ENCODE measurements around the gene SLC9C2.
"Not testable (repeated sequence)": the region's sequence is repeated elsewhere in the genome, so short reads cannot be mapped to it uniquely, and the experiment has no call there.

Gene SLC9C2

DNA sequence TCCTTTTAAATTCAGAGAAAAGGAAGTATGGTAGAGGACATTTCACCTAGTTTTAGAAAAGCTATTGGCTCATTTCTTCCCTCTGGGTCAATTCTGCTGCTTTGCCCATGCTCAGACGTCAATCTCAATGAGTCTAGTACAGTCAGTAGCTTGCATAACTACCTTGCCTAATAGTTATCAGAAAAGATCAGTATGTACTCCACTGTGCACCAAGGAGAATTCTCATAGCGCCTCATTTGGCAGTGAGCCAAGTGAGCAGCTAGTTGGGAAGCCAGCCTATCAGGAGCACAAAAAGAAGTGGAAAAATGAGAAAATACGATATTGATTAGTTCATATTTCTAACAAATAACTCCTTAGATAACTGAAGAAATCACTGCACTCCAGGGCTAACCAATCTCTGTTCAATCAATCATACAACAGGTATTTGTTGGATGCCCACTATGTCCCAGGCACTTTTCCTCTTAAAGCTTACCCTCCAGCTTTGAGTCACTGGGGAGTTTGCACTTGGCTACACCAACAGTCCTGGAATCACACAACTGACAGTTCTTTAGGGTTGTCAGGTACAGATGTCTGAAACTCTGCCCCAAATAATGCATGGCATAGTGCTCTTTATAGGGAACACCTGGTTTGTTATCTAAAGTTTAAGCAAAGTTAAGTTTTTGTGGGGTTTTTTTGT is 75.6 kb downstream of the SLC9C2 start:
- DNase-seq: no peak

DNA sequence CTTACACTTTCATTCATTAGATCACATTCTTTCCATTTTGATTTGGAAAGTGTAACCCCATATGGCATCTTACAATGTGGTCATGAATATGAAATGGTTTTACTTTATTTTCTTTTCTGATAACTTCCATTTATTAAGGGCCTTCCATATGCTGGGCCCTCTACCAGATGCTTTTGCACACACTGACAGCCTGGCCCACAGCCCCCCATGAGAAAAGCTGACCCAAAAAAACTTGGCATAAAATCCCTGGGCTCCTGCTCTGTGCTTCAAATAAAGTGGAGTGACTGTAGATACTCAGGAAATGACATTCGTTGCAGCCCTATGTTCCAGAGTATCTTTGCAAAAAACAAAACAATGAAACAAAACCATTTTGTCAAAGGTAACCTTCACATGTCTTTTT is 76.9 kb downstream of the SLC9C2 start:
- no peak for DNase-seq

DNA sequence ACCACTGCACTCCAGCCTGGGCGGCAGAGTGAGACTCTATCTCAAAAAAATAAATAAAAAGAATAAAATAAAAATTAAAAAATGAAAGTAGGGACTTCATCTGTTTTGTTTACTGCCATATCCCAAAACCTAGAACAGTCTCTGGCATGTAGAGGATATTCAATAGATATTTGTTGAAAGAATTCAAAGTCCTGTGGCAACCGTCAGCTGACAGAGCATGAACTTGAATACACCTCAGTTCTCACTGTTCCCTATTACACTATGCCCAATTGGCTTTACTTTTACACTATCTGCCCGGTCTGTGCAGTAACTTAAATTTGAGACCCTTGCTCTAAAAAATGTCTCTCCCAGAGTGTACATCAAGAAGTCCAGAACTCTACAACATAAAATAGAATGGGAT is 79.5 kb downstream of the SLC9C2 start:
- no peak for DNase-seq

DNA sequence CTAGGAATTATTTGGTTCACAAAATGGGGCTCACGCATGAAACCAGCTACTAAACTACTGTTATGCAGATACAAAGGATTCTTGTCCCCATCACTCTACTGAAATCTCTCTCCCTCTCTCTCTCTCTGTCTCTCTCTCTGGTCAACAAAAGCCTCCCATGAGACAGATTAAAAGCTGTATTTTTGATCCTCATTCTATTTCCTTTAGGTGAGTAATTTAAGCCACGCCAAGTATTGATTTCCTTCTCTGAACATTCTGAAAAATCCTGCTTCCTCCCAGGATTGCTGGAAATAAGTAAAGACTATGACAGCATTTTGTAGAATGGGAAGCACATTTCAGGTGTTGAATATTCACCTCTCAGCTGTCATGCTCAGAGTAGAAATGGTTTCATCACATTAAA is 82.1 kb downstream of the SLC9C2 start:
- DNase-seq: no peak

DNA sequence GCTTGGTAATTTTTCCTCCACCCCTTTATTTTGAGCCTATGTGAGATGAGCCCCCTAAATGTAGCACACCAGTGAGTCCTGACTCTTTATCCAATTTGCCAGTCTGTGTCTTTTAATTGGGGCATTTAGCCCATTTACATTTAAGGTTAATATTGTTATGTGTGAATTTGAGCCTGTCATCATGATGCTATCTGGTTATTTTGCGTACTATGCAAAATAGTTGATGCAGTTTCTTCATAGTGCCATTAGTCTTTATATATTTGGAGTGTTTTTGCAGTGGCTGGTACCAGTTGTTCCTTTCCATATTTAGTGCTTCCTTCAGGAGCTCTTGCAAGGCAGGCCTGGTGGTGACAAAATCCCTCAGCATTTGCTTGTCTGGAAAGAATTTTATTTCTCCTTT is 88.4 kb downstream of the SLC9C2 start:
- not testable (repeated sequence) for DNase-seq

DNA sequence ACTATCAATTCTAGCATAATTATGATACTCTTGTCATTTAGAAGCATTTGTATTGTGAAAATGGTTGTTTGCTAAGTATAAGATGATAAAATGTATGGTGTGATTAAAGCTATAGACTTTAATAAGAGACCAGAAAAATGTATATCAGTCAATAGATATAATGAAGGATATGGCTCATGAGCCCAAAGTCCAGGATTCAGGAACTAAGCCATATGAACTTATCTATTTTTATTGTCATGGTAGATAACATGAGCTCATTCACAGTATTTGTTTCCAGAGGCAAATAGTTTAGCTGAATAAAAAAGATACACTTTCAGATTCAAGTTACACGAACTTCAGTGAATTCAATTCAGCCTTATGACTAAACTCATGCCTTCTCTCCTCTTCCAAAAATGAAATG is 93.1 kb downstream of the SLC9C2 start:
- no peak for DNase-seq

DNA sequence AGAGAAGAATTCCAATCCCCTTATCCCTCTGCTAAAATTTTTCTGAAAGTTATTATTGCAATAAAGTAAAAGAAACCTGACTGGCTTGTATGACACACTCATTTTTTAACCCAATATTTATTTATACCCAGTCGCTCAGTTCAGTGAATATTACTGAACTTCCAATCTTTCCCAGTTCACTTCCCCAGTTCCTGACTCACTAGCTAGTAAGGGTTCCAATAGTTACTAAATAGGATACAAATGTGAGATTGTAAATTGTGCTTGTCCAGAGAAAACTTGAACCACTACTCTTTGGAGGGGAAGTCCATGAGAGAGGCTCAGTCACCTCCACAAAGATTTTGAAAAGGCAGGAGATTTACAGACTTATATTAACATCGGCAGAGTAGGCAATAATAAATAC is 94.3 kb downstream of the SLC9C2 start:
- DNase-seq: no peak

DNA sequence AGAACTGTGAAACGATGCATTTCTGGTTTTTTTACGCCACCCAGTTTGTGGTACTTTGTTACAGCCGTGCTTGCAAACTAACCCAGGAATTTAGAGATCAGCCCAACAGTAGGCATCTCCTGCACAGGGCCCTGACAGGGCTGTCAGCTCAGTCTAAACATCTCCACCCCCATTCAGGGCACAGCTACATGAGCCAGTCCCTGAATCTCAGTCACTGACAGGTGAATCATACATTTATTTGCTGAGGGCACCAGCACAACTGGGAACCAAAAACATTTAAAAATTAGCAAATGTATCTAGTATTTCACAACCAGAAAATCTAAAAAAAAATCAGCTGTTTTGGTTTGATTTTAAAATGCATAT is 95.0 kb downstream of the SLC9C2 start:
- DNase-seq: no peak

DNA sequence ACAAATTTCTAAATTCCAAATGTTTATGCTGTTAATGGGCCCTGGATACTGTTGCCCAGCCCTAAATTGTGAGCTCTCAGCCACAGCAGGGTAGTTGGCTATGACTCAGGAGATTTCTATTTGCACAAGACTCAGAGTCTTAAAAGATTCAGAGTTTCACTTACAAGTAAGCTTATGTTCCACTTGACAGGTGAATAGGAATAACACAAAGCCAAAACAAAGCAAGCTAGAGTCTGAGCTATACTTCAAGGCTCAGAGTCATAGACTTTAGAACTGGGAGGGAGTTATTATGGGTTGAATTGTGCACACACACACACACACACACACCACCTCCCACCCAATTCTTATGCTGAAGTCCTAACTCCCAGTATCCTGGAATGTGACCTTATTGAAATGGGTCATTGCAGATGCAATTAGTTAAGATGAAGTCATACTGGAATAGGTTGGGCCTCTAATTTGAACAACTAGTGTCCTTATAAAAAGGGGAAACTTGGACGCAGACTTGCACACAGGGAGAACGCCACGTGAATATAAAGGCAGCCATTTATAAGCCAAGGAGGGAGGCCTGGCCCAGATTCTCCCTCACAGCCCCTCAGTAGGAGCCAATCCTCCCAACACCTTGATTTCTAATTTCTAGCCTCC is 95.5 kb downstream of the SLC9C2 start:
- no peak for DNase-seq

DNA sequence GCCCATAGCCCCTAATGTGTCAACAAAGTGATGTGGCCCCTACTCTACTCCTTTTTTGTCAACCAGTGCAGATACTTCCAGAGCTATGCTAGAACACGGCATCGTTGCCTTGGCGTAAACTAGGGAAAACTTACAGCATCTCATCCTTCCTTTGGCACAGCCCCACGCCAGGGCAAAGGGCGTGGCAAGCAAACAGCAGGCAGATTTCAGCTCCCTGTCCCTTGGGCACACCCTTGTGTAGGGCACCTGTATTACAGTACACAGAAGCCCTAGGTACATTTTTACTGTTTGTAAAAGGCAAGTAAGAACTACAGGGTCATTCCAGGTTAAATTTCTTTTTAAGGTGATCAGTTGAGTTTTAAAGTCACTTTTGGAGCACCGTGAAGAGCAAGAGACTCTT is 96.4 kb downstream of the SLC9C2 start:
- DNase-seq: no peak

DNA sequence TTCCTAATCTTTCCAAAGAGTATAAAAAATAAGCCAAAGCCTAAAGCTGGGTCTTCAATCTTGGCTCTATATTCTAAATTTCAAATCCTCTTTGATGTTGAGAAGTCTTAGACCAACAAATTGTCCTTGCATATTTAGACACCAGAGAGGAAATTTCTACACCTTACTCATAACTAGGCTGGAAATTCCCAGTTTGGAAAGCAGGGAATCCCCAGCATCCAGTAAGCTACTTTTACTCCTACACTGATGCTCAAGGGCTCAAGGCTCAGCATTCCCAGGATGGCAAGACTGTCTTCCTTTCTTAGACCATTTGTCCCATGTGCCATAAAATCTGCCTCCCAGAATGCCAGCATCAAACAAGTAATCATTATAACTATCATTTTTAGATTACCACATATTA is 97.5 kb downstream of the SLC9C2 start:
- no peak for DNase-seq

DNA sequence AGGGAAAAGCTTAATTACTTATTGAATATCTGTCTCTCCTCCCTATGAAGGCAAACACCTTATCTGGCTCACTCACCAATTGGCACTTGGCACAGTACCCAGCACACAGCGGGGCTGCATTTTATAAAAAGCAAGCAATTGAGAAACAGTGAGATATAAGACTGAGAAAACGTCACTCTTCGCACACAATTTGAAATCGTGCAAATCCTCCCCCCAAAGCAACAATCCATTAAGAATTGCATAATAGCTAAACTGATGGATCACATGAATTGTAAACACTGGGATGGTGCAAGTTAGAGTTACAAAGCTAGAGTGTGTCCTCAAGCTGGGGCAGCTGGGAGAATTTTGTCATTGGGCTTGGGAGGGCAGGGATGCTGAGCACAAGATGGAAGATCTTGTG is 98.6 kb downstream of the SLC9C2 start:
- no peak for DNase-seq

DNA sequence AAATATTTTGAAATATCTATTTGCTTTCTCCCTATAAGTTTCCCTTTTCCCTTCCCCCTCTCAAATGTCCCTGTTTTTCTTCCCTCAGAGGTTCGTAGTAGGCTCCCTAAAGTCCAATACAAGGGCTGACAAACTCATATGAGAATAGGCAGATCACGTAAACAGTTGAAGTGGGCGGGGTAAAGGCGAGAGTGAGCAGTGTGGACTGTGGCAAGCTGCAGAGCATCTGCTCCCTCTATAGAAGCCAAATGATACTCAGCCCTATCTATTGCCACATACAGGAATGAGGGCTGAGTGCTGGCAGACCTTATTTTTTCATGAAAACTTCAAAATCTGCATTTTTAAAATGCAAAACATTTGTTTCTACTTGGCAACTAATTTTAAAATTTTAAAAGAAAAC is 99.5 kb downstream of the SLC9C2 start:
- no peak for DNase-seq

DNA sequence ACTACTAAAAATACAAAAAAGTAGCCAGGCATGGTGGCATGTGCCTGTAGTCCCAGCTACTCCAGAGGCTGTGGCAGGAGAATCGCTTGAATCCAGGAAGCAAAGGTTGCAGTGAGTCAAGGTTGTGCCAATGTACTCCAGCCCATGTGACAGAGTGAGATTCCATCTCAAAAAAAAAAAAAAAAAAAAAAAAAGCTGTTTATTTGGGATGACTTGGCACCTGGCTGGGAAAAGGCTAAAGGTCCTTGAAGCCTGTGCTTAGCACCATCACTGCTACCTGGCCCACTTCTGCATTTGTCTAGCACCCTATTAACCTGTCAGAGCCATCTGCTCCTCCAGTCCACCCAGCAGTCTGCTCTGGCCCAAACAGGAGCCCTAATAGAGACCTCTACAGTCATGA is 100.8 kb downstream of the SLC9C2 start:
- no peak for DNase-seq

DNA sequence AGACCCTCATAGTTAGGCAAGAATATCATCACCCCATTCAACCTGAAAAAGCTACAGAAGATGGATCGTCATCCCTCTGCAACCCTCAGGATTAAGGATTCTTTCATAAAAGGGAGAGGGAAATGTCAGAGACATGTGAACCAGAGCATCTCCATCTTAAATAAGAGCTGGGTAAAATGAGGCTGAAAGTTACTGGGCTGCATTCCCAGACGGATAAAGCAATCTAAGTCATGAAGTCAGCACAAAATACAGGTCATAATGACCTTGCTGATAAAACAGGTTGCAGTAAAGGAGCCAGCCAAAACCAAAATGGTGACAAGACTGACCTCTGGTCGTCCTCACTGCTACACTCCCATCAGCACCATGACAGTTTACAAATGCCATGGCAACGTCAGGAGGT is 103.1 kb downstream of the SLC9C2 start:
- no peak for DNase-seq

DNA sequence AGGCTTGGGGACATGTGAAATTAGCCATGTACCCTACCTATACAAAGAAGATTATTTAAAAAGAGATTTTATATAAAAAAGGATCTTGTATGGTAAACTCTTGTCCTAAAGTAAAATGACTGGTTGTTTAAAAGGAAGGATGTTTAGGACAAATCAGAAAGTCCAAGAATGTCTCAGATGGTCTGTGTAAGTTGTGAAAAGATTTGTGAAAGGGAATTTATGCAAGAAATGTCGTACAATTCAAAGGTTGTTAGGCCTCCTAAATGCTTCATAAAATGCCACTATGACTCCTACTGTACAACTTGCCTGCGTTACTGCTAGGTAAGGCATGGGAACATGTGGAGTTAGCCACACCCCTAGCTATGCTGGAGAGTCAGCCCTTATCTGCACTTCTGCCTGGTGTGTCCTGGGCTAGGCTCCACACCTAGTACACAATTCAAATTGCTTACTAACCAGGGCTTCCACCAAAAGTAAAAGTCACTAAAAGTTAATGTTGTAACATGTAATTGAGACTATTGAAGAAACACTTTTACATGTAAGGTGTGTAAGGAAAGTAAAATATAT is 106.0 kb downstream of the SLC9C2 start:
- no peak for DNase-seq

DNA sequence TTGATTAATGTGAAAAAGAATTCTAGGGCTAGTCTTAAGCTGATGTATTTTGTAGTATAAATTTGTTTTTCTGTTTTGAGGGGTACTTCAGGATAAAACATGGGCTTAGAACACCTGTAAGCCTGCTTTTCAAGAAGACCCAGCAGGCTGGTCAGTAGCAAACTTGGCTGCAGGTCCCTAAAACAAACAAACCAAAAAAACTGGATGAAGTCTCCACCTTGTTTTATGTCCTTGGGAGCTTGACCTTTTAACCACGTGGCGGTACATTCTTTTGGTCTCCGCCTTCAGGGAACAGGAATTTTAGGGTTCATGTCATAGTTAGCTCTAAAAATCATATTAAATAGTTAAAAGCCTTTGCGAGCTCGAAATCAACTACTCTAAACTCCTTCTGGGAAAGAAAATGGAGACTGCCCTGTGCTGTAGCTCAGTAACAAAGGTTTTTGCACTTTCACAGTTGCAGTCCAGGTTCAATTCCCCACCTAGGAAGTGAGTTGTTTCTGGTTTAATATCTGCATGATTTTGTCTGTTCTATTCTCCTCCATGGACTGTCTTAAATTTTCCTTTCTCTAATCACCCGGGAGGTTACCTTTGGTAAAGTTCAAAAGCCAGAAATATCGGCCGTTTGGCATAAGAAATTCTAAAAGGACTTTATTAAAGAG is 107.1 kb downstream of the SLC9C2 start:
- DNase-seq: no peak

DNA sequence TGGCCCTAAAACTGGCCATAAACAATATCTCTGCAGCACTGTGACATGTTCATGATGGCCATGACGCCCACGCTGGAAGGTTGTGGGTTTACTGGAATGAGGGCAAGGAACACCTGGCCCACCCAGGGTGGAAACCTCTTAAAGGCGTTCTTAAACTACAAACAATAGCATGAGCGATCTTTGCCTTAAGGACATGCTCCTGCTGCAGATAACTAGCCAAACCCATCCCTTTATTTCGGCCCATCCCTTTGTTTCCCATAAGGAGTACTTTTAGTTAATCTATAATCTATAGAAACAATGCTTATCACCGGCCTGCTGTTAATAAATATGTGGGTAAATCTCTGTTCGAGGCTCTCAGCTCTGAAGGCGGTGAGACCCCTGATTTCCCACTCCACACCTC is 109.7 kb downstream of the SLC9C2 start:
- DNase-seq: not testable (repeated sequence)

DNA sequence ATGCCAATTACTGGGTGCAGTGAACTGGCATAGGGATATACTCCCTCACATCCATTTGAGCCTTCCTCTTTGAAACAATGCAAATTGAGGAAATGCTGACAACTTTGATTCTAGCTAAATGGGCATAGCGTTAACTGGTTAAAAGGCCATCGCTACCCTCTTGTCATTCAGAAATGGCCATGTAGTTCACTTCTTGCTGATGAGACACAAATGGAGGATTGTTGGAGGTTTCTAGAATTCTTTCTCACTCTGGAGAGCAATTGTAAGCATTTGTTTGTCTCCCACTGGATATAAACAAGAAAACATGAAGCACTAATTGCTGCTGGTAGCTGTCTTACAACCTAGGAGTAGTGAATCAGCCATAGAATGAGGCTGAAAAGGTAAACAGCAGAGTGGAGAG is 111.4 kb downstream of the SLC9C2 start:
- DNase-seq: no peak

DNA sequence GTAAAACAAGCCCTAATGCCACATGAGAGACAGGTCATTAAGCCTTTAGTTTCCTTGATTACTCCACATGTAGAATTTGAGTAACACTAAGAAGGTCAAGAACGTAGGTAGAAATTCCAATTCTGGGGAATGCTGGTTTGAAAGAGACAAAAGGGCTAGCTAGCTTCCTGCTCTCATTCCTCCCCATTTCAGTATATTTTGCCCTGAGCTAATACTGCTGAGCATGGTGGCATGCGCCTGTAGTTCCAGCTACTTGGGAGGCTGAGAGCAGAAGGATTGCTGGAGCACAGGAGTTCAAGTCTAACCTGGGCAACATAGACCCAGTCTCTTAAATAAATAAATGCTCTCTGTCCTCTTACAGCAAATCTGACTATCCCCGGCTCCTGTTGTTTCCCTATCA is 112.9 kb downstream of the SLC9C2 start:
- no peak for DNase-seq

DNA sequence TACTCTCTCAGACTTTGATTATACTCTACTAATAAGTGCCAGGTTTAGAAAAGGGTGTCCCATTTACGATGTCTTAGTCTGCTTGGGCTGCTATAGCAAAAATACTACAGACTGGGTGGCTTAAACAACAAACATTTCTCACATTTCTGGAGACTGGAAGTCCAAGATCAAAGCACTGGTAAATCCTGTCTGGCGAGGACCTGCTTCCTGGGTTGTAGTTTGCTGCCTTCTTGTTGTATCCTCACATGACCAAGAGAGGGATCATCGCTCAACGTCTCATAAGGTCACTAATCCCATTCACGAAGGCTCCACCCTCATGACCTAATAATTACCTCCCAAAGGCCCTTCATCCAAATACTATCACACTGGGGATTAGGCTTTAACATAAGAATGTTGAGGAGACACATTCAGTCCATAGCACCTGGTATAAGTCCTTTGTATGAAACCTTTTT is 113.7 kb downstream of the SLC9C2 start:
- no peak for DNase-seq

DNA sequence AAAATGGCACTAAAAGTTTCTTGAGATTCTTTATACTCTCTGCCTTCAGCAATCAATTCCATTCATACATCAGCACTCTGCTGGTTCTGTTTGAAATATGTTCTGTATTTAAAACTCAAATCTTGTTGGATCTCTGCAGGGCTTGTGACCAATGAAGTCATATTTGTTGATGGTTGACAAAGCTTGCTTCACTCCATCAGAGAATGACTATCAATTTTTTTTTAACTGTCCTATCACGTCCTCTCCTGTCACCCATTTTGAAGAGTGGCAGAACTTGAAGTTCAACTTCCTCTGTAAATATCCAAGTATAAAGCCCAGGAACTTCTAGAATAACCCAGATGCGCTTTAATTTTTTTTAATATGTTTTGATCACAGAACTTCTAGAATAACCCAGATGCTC is 114.9 kb downstream of the SLC9C2 start:
- DNase-seq: no peak

DNA sequence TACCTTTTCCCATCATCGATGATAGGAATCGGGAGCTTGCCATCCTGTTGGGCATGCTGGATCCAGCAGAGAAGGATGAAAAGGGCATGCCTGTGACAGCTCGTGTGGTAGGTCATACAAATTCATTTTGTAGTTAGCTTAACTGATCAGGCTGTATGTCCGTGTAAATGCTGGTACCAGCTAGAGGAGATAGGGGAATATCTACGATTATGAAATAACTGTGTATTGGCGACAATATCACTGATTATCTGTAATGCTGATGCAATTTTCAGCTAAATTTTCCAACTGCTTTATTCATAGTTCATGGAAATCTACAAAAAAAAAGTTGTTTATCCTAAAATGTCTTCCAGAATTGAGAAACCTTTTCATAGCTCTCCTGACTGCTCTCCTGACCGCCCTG is 117.5 kb downstream of the SLC9C2 start:
- DNase-seq: no peak

DNA sequence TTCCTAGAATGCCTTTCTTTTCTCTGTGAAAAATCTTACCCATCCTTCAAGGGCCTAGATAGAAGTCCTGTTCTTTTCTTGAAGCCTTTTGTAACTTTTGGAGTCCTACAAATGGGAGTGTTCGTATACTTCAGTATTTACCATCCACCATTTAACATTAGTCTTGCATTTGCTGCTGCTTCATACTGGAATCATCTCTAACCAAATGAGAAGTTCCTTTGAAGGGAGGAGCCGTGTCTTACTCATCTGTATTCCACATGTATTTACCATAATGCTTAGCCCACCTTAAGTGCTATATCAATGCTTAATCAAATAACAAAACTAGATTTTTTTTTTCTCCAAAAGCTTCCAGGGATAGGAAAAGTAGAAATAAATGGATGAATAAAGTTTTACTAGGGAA is 118.6 kb downstream of the SLC9C2 start:
- no peak for DNase-seq

All from KG1 (cell line).